Gastrocnemius medialis (tissue), 4 donors: Measurements from ENCODE around the gene ZNF423. TPM values are rescaled to one million over a fixed set of nuclear protein-coding genes. Genes with fewer than 3 reads are reported as not detected.
"Not testable (repeated sequence)": the region's sequence is repeated elsewhere in the genome, so short reads cannot be mapped to it uniquely, and the experiment has no call there.

ENCODE experiments used
- ATAC-seq, 2 donors: fragments of 150-250 bp; one replicate each; pipeline ENCODE4 v1.9.1; 2016
- DNase-seq, 2 donors: peaks; one replicate each; pipeline ENCODE4 v3.0.0-alpha.2; 2019
- H3K27ac ChIP-seq, 4 donors: fragments of 200-600 bp; sonication (generic); 1 replicate in 1 of 4; 2 replicates in 3 of 4; pipeline ENCODE4 v1.5.1; 2016 to 2018; ENCODE audit warnings: mild to moderate bottlenecking in 2 of 4, moderate library complexity in 1 of 4
- H3K27me3 ChIP-seq, 3 donors: fragments of 200-600 bp; sonication (generic) in 2 of 3; 1 replicate in 1 of 3; 2 replicates in 2 of 3; pipeline versions ENCODE4 v1.5.1 to v1.6.0; 2016 to 2019; ENCODE audit warnings: mild to moderate bottlenecking in 1 of 3, moderate library complexity in 1 of 3
- H3K36me3 ChIP-seq, 2 donors: fragments of 200-600 bp; sonication (generic) in 1 of 2; one replicate each; pipeline ENCODE4 v1.5.1; 2017 to 2018
- H3K4me1 ChIP-seq, 2 donors: fragments of 200-600 bp; sonication (generic) in 1 of 2; one replicate each; pipeline ENCODE4 v1.5.1; 2016 to 2017; ENCODE audit warnings: mild to moderate bottlenecking in 2 of 2
- H3K4me3 ChIP-seq, 4 donors: fragments of 200-600 bp; sonication (generic) in 3 of 4; 1 replicate in 1 of 4; 2 replicates in 3 of 4; pipeline ENCODE4 v1.5.1; 2016 to 2019; ENCODE audit warnings: mild to moderate bottlenecking in 2 of 4
- H3K9me3 ChIP-seq, 3 donors: fragments of 200-600 bp; sonication (generic) in 2 of 3; 1 replicate in 1 of 3; 2 replicates in 2 of 3; pipeline ENCODE4 v1.5.1; 2016 to 2019
- POLR2A ChIP-seq, 2 donors: fragments of 450-650 bp; IDR thresholded peaks; one replicate each; pipeline ENCODE4 v1.6.1; 2017; ENCODE audit warnings: antibody characterized with exemption in 2 of 2, mild to moderate bottlenecking in 2 of 2, moderate library complexity in 2 of 2
- in situ Hi-C, 4 donors: fragments of 200-750 bp; cut with MboI; loops; one replicate each; pipeline versions ENCODE4 v1.15.0 to v1.8.0; 2017; ENCODE audit warnings: low sequenced_read_pairs in 4 of 4
- intact Hi-C: fragments of 100-400 bp; cut with DNase I; formaldehyde crosslinking; loops from one replicate; pipeline ENCODE4 v1.15.1; 2023; ENCODE audit warnings: low total_unique reads
- total RNA-seq, 4 donors: library from RNA; depleted of rRNA; stranded (reverse); fragments of >200 nt; gene quantifications; one replicate each; pipeline versions ENCODE4 v1.1.0 to v1.2.3, GENCODE V29; 2016
- TF ChIP-seq, protein P1 (sequence below), 5 experiments: fragments of 450-650 bp in 3 of 5; fragments of 200-600 bp in 2 of 5; sonication (generic) in 2 of 5; IDR thresholded peaks in 4 of 5; conservative IDR thresholded peaks in 1 of 5; 1 replicate in 4 of 5; 2 replicates in 1 of 5; pipeline ENCODE4 v1.5.1; 2016 to 2019; ENCODE audit warnings: antibody characterized with exemption in 5 of 5, mild to moderate bottlenecking in 3 of 5, moderate library complexity in 3 of 5

The ZNF423 gene
- total RNA-seq, 4 donors from 2014 or later = 8.4 to 15.8 (median 12.5) TPM

DNA sequence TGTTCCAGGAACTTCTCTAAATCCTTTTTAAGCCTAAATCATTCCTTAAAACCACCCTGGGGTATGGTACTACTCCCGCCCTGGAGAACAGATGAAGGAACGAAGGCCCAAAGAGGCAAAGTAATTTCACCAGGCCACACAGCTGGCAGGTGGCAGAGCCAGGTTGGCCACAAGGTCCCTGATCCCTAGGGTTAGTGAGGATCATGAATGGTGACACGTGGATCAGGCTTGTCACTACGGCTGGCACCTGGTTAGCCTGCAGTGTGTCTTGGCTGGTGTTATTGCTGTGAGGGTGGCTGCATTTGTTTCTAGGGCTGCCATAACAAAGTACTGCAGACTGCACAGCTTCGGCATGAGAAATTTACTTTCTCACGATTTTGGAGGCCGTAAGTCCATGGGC lies 26.0 kb upstream of the ZNF423 start:
- H3K27ac ChIP-seq = no peak overlapping the region
- H3K36me3 ChIP-seq = no peaks in the 10 kb centered on the region
- no peaks in the 10 kb centered on the region for H3K9me3 ChIP-seq
- in situ Hi-C loops (no loop called here), intact Hi-C loops (no loop called here)
- H3K4me1 ChIP-seq = peaks cover 0 to 3% of the 10 kb centered on the region in 2 donors
- no peak overlapping the region for H3K4me3 ChIP-seq
- peaks cover 0 to 6% (median 0%) of the 10 kb centered on the region in 3 donors for H3K27me3 ChIP-seq
- ATAC-seq (no peak), DNase-seq (no peak)
- TF ChIP-seq, protein P1, sequence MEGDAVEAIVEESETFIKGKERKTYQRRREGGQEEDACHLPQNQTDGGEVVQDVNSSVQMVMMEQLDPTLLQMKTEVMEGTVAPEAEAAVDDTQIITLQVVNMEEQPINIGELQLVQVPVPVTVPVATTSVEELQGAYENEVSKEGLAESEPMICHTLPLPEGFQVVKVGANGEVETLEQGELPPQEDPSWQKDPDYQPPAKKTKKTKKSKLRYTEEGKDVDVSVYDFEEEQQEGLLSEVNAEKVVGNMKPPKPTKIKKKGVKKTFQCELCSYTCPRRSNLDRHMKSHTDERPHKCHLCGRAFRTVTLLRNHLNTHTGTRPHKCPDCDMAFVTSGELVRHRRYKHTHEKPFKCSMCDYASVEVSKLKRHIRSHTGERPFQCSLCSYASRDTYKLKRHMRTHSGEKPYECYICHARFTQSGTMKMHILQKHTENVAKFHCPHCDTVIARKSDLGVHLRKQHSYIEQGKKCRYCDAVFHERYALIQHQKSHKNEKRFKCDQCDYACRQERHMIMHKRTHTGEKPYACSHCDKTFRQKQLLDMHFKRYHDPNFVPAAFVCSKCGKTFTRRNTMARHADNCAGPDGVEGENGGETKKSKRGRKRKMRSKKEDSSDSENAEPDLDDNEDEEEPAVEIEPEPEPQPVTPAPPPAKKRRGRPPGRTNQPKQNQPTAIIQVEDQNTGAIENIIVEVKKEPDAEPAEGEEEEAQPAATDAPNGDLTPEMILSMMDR (IDR thresholded peaks at IDR 0.05 in 4 of 5, conservative IDR thresholded peaks at IDR 0.05 in 1 of 5) = no peak
- TF ChIP-seq POLR2A (IDR thresholded peaks at IDR 0.05) = no peak

DNA sequence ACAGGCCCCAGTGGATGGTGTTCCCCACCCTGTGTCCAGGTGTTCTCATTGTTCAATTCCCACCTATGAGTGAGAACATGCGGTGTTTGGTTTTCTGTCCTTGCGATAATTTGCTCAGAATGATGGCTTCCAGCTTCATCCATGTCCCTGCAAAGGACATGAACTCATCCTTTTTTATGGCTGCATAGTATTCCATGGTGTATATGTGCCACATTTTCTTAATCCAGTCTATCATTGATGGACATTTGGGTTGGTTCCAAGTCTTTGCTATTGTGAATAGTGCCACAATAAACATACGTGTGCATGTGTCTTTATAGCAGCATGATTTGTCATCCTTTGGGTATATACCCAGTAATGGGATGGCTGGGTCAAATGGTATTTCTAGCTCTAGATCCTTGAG lies 22.6 kb upstream of the ZNF423 start:
- H3K4me3 ChIP-seq, in situ Hi-C loops, H3K27ac ChIP-seq, H3K9me3 ChIP-seq, DNase-seq, ATAC-seq, H3K27me3 ChIP-seq, H3K36me3 ChIP-seq: not testable (repeated sequence)
- intact Hi-C loops = loop anchor here (5.0 kb wide), 1 partner anchor 386 kb away; no protein-coding TSS in a partner anchor
- peaks cover 5 to 10% of the 10 kb centered on the region in 2 donors for H3K4me1 ChIP-seq

DNA sequence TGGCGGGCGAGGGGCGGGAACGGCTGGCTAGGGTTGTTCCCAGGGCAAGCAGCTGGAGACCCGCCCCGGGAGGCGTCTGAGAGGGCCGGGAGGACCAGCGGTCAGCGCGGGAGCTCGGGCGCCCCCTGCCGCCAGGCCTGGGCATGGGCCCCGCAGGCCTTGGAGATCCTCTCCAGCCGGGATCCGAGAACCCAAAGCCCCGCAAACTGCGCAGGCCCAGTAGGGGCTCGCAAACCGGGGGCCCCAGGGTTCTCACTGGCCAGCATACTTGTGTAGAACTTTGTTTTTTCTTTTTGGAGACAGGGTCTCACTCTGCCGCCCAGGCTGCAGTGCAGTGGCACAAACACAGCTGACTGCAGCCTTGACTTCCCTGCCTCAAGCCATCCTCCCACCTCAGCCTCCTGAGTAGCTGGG lies 20.8 kb upstream of the ZNF423 start:
- in situ Hi-C loops = no loop called here
- peak in 1 of 2 donors; percentile 47 for DNase-seq
- H3K4me1 ChIP-seq = peaks cover 5 to 10% of the 10 kb centered on the region in 2 donors
- intact Hi-C loops = loop anchor here (1.0 to 5.0 kb wide), 5 partner anchors 18 to 470 kb away; no protein-coding TSS in a partner anchor
- no peak for TF ChIP-seq POLR2A (IDR thresholded peaks at IDR 0.05)
- TF ChIP-seq, protein P1 (IDR thresholded peaks at IDR 0.05 in 4 of 5, conservative IDR thresholded peaks at IDR 0.05 in 1 of 5) = peak; percentile 69 to 96 (median 85)
- peaks cover 0 to 7% (median 0%) of the 10 kb centered on the region in 3 donors for H3K27me3 ChIP-seq
- H3K36me3 ChIP-seq = no peaks in the 10 kb centered on the region
- peak overlapping the region; percentile 47 to 55 (median 52) for H3K4me3 ChIP-seq
- H3K27ac ChIP-seq = no peak overlapping the region
- H3K9me3 ChIP-seq = no peaks in the 10 kb centered on the region
- peak; percentile 58 to 86 for ATAC-seq

DNA sequence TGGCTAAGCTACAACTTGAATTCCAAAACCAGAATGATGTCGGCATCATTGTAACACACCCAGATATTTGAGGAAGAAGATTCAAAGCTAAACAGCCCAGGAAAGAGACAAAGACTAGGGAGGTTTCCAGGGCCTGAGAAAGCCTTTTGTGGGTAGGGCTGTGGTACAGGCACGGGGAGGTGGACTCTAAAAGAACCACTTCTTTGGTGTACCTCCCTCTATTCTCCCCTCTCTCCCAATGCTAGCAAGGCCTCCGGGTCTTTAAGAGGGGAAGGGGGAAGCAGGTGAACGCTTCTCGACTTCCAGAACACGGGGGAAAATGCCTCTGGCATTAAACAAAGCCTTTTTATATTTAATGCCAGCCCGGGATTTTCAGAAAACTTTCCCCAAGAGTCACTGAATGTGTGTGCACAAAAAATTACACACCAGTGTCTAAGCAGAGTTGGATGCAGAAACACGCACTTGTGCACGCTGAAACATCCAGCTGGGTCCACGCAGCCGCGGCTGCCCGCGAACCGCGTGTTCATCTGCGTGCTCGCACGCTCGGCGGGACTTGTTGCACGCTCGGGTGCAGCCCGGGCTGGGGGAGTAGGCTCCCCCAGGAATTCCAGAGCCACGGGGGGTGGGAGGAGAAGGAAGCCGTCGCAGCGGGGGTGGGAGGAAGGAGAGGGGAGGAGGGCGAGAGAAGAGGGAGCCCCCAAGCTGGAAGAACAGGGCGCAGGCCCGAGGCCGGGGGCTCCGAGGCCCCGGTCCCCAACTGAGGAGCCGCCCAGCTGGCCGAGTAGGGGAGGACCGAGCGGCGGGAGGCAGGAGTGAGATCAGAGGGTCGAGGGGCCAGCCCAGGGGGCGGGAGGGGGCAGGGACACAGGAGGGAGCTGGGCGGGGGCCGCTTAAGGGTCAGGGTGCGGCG lies 20.1 kb upstream of the ZNF423 start:
- Histone ChIP-seq H3K9me3 (no peaks in the 10 kb centered on the region), H3K4me3 (peak overlapping the region; percentile 47 to 55 (median 52)), H3K27ac (no peak overlapping the region), H3K27me3 (peaks cover 0 to 7% (median 0%) of the 10 kb centered on the region in 3 donors), H3K36me3 (no peaks in the 10 kb centered on the region), H3K4me1 (peaks cover 5 to 10% of the 10 kb centered on the region in 2 donors)
- DNase-seq (no peak), ATAC-seq (no peak)
- no peak for TF ChIP-seq POLR2A (IDR thresholded peaks at IDR 0.05)
- TF ChIP-seq, protein P1 (IDR thresholded peaks at IDR 0.05 in 4 of 5, conservative IDR thresholded peaks at IDR 0.05 in 1 of 5) = no peak
- intact Hi-C loops (loop anchor here (1.0 to 5.0 kb wide), 5 partner anchors 18 to 469 kb away; no protein-coding TSS in a partner anchor), in situ Hi-C loops (no loop called here)

DNA sequence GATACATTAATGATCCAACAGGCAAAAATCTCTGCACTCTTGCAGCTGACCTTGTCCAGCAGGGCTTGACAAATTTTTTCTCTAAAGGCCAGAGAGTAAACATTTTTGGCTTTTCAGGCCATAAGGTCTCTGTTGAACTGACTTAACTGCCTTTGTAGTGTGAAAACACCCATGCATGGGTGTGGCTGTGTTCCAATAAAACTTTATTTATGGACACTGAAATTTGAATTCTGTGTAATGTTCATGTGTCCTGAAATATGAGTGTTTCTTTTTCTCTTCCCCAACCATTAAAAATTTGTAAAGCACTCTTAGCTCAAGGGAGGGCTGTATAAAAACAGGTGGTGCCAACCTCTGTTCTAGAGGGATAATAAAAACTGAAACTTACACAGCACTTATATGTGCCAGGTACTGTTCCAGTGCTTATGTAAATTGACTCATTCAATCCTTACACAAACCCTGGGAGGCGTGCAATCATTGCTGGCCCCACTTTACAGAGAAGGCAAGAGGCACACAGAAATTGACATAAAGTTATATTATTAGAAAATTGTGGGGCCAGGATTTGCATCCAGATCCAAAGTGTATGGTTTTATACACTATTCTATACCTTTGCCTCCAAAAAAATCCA lies 18.8 kb upstream of the ZNF423 start:
- intact Hi-C loops = loop anchor here (5.0 kb wide), 1 partner anchor 382 kb away; no protein-coding TSS in a partner anchor
- H3K9me3 ChIP-seq = no peaks in the 10 kb centered on the region
- ATAC-seq = no peak
- no peak overlapping the region for H3K4me3 ChIP-seq
- H3K27me3 ChIP-seq = peaks cover 0 to 7% (median 0%) of the 10 kb centered on the region in 3 donors
- in situ Hi-C loops = loop anchor here (25.0 kb wide), 2 partner anchors 262 to 387 kb away; no protein-coding TSS in a partner anchor
- DNase-seq = no peak
- TF ChIP-seq POLR2A (IDR thresholded peaks at IDR 0.05) = no peak
- TF ChIP-seq, protein P1 (IDR thresholded peaks at IDR 0.05 in 4 of 5, conservative IDR thresholded peaks at IDR 0.05 in 1 of 5) = no peak
- peaks cover 5 to 10% of the 10 kb centered on the region in 2 donors for H3K4me1 ChIP-seq
- no peak overlapping the region for H3K27ac ChIP-seq
- H3K36me3 ChIP-seq = no peaks in the 10 kb centered on the region

DNA sequence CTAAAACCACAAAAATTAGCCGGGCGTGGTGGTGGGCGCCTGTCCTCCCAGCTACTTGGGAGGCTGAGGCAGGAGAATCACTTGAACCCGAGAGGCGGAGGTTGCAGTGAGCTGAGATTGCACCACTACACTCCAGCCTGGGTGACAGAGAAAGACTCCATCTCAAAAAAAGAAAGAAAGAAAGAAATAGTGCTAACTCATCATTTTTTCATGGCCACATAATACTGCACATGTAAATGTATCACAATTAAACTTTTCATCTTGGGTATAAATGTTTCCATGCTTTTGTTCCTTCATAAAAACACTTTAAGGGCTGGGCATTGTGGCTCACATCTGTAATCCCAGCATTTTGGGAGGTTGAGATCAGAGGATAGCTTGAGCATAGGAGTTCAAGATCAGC lies 15.9 kb upstream of the ZNF423 start:
- in situ Hi-C loops = loop anchor here (25.0 kb wide), 2 partner anchors 260 to 385 kb away; no protein-coding TSS in a partner anchor
- intact Hi-C loops, H3K4me3 ChIP-seq: not testable (repeated sequence)

More for the DNA sequence above, 15.9 kb upstream of the ZNF423 start:
- DNase-seq, ATAC-seq, H3K36me3 ChIP-seq, H3K27me3 ChIP-seq, H3K27ac ChIP-seq, H3K9me3 ChIP-seq, H3K4me1 ChIP-seq: not testable (repeated sequence)
